GM12878 (cell line): ENCODE data around the gene IGLON5. TPM values are rescaled to one million over a fixed set of nuclear protein-coding genes. Genes with fewer than 3 reads are reported as not detected.

Source experiments
- CHD1 ChIP-seq: IDR thresholded peaks from 2 replicates; pipeline ENCODE4 v1.6.1; 2012; ENCODE audit warnings: low read depth, low read length, improper control_type of control experiment
- CHD2 ChIP-seq: IDR thresholded peaks from 2 replicates; pipeline ENCODE4 v1.6.1; 2011; ENCODE audit warnings: low read depth, low read length, improper control_type of control experiment, borderline replicate concordance
- KLF5 ChIP-seq: fragments of 450-650 bp; IDR thresholded peaks from 2 replicates; pipeline ENCODE4 v1.6.1; 2014; ENCODE audit warnings: mild to moderate bottlenecking; ENCODE audit not compliant: partially characterized antibody
- SIX5 ChIP-seq: IDR thresholded peaks from 2 replicates; pipeline ENCODE4 v1.6.1; 2011; ENCODE audit warnings: mild to moderate bottlenecking, low read depth, low read length, moderate library complexity; ENCODE audit not compliant: severe bottlenecking
- SMARCA5 ChIP-seq: fragments of 450-650 bp; IDR thresholded peaks from 2 replicates; pipeline ENCODE4 v1.6.1; 2017; ENCODE audit warnings: mild to moderate bottlenecking
- SREBF2 ChIP-seq: IDR thresholded peaks from 2 replicates; pipeline ENCODE4 v1.6.1; 2012; ENCODE audit warnings: mild to moderate bottlenecking, low read length
- WRNIP1 ChIP-seq: IDR thresholded peaks from 2 replicates; pipeline ENCODE4 v1.6.1; 2011; ENCODE audit warnings: low read depth, low read length, improper control_type of control experiment, borderline replicate concordance
- ZZZ3 ChIP-seq: IDR thresholded peaks from 2 replicates; pipeline ENCODE4 v1.6.1; 2011; ENCODE audit warnings: low read depth; ENCODE audit not compliant: control insufficient read depth, insufficient read length
- polyA plus RNA-seq, 11 experiments: library from polyadenylated mRNA; depleted of rRNA in 4 of 11; unstranded in 6 of 11; stranded (reverse) in 5 of 11; fragments of >200 nt; fragmentation: Nextera tagmentation in 4 of 11; fragmentation: Illumina TruSeq in 1 of 11; extraction: Ambion mirVana in 4 of 11; extraction: Trizol in 1 of 11; gene quantifications; 1 replicate in 1 of 11; 2 replicates in 10 of 11; pipeline versions ENCODE4 v1.2.1 to v1.2.3, GENCODE V29; 2011 to 2016; ENCODE audit warnings: inconsistent platforms in 2 of 11, missing spikeins in 2 of 11, low read depth in 1 of 11
- total RNA-seq, 4 experiments: library from RNA; depleted of rRNA in 3 of 4; stranded (reverse); fragments of >200 nt in 3 of 4; fragmentation: Illumina TruSeq in 1 of 4; extraction: Trizol in 1 of 4; gene quantifications; 2 replicates each; pipeline versions ENCODE4 v1.2.1 to v1.2.3, GENCODE V29; 2013 to 2021
- TF ChIP-seq, protein P1 (sequence below): fragments of 450-650 bp; IDR thresholded peaks from 2 replicates; pipeline ENCODE4 v1.6.1; 2018; ENCODE audit warnings: mild to moderate bottlenecking, low read depth, moderate library complexity; ENCODE audit not compliant: partially characterized antibody
- TF ChIP-seq, protein P2 (sequence below): fragments of 450-650 bp; IDR thresholded peaks from 2 replicates; pipeline ENCODE4 v1.6.1; 2017; ENCODE audit warnings: mild to moderate bottlenecking, moderate library complexity
- TF ChIP-seq, protein P3 (sequence below): fragments of 450-650 bp; IDR thresholded peaks from 2 replicates; pipeline ENCODE4 v1.6.1; 2014; ENCODE audit warnings: mild to moderate bottlenecking

IGLON5 gene
- total and polyA plus RNA-seq, 10 of the 15 experiments (the other 5 are each of a cell fraction or from before 2014, with no cell fraction given), result not detected

DNA sequence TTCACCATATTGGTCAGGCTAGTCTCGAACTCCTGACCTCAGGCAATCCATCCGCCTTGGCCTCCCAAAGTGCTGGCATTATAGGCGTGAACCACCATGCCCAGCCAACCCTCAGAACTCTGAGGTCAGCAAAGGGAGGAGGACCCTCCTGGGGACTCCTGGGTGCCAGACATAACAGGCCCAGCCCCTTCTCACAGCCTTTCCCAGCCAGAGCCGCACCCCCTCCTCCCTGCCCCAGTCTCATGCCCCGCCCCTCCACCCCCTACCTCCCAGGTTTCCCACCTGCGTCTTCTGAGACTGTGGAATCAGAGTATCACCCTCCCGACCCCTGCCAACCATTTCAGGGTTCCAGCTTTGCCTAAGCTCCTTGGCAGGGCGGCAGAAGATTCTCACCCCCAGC lies 5.2 kb downstream of the IGLON5 start (continued):
- TF ChIP-seq, protein P1, sequence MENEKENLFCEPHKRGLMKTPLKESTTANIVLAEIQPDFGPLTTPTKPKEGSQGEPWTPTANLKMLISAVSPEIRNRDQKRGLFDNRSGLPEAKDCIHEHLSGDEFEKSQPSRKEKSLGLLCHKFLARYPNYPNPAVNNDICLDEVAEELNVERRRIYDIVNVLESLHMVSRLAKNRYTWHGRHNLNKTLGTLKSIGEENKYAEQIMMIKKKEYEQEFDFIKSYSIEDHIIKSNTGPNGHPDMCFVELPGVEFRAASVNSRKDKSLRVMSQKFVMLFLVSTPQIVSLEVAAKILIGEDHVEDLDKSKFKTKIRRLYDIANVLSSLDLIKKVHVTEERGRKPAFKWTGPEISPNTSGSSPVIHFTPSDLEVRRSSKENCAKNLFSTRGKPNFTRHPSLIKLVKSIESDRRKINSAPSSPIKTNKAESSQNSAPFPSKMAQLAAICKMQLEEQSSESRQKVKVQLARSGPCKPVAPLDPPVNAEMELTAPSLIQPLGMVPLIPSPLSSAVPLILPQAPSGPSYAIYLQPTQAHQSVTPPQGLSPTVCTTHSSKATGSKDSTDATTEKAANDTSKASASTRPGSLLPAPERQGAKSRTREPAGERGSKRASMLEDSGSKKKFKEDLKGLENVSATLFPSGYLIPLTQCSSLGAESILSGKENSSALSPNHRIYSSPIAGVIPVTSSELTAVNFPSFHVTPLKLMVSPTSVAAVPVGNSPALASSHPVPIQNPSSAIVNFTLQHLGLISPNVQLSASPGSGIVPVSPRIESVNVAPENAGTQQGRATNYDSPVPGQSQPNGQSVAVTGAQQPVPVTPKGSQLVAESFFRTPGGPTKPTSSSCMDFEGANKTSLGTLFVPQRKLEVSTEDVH, result no peak
- TF ChIP-seq SREBF2 (no peak), CHD2 (no peak), WRNIP1 (no peak), ZZZ3 (no peak), SMARCA5 (no peak), KLF5 (no peak), CHD1 (no peak), SIX5 (no peak)
- TF ChIP-seq, protein P2, sequence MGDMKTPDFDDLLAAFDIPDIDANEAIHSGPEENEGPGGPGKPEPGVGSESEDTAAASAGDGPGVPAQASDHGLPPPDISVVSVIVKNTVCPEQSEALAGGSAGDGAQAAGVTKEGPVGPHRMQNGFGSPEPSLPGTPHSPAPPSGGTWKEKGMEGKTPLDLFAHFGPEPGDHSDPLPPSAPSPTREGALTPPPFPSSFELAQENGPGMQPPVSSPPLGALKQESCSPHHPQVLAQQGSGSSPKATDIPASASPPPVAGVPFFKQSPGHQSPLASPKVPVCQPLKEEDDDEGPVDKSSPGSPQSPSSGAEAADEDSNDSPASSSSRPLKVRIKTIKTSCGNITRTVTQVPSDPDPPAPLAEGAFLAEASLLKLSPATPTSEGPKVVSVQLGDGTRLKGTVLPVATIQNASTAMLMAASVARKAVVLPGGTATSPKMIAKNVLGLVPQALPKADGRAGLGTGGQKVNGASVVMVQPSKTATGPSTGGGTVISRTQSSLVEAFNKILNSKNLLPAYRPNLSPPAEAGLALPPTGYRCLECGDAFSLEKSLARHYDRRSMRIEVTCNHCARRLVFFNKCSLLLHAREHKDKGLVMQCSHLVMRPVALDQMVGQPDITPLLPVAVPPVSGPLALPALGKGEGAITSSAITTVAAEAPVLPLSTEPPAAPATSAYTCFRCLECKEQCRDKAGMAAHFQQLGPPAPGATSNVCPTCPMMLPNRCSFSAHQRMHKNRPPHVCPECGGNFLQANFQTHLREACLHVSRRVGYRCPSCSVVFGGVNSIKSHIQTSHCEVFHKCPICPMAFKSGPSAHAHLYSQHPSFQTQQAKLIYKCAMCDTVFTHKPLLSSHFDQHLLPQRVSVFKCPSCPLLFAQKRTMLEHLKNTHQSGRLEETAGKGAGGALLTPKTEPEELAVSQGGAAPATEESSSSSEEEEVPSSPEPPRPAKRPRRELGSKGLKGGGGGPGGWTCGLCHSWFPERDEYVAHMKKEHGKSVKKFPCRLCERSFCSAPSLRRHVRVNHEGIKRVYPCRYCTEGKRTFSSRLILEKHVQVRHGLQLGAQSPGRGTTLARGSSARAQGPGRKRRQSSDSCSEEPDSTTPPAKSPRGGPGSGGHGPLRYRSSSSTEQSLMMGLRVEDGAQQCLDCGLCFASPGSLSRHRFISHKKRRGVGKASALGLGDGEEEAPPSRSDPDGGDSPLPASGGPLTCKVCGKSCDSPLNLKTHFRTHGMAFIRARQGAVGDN, result no peak
- TF ChIP-seq, protein P3, sequence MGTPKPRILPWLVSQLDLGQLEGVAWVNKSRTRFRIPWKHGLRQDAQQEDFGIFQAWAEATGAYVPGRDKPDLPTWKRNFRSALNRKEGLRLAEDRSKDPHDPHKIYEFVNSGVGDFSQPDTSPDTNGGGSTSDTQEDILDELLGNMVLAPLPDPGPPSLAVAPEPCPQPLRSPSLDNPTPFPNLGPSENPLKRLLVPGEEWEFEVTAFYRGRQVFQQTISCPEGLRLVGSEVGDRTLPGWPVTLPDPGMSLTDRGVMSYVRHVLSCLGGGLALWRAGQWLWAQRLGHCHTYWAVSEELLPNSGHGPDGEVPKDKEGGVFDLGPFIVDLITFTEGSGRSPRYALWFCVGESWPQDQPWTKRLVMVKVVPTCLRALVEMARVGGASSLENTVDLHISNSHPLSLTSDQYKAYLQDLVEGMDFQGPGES, result no peak
